SK-N-MC (cell line): ENCODE measurements around the gene LTBP4.
"Not testable (repeated sequence)": the region's sequence is repeated elsewhere in the genome, so short reads cannot be mapped to it uniquely, and the experiment has no call there.

Experiments
- EZH2 ChIP-seq: fragments of 200-600 bp; sonication (generic); IDR thresholded peaks from one replicate; pipeline ENCODE4 v1.6.1; 2017; ENCODE audit warnings: antibody characterized with exemption
- POLR2AphosphoS5 ChIP-seq: IDR thresholded peaks from 2 replicates; pipeline ENCODE4 v1.6.1; 2012; ENCODE audit warnings: mild to moderate bottlenecking, low read depth, low read length, borderline replicate concordance

DNA sequence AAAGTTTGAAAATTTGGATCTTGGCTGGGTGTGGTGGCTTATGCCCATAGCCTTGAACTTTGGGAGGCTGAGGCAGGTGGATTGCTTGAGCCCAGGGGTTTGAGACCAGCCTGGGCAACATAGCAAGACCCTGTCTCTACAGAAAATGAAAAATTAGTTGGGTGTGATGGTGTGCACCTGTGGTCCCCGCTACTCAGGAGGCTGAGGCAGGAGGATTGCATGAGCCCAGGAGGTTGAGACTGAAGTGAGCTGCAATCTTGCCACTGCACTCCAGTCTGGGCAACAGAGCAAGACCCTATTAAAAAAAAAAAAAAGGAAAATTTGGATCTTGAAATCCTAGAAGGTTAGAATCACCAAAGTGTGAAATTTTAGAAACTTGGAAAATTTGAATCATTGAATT lies 36.6 kb upstream of the LTBP4 start:
- TF ChIP-seq EZH2, POLR2AphosphoS5: not testable (repeated sequence)
